KMS-11 (cell line): ENCODE data around the gene BLACAT1.

Experiments
- H2AFZ ChIP-seq: fragments of 200-600 bp; sonication (generic); 2 replicates; pipeline ENCODE4 v1.6.1; 2016; ENCODE audit warnings: antibody characterized with exemption, mixed run types, low read depth
- H3K27ac ChIP-seq: fragments of 200-600 bp; sonication (generic); 2 replicates; pipeline ENCODE4 v1.6.1; 2016; ENCODE audit warnings: mild to moderate bottlenecking, mixed run types
- H3K27me3 ChIP-seq: fragments of 200-600 bp; sonication (generic); 2 replicates; pipeline ENCODE4 v1.6.1; 2017; ENCODE audit warnings: mild to moderate bottlenecking, low read depth, mixed run types, moderate library complexity; ENCODE audit not compliant: insufficient read depth
- H3K36me3 ChIP-seq: fragments of 200-600 bp; sonication (generic); 2 replicates; pipeline ENCODE4 v1.6.1; 2017; ENCODE audit warnings: mild to moderate bottlenecking, mixed run types; ENCODE audit not compliant: insufficient read depth
- H3K4me1 ChIP-seq: fragments of 200-600 bp; sonication (generic); 2 replicates; pipeline ENCODE4 v1.6.1; 2016; ENCODE audit warnings: mild to moderate bottlenecking, low read depth, mixed run types; ENCODE audit not compliant: poor library complexity, severe bottlenecking
- H3K4me2 ChIP-seq: fragments of 200-600 bp; sonication (generic); 2 replicates; pipeline ENCODE4 v1.7.0; 2016; ENCODE audit warnings: mild to moderate bottlenecking, mixed run types
- H3K4me3 ChIP-seq: fragments of 200-600 bp; sonication (generic); IDR thresholded peaks from 2 replicates; pipeline ENCODE4 v1.6.1; 2017; ENCODE audit warnings: low read depth, low read length, mixed read lengths; ENCODE audit not compliant: insufficient read depth
- H3K79me2 ChIP-seq: fragments of 200-600 bp; sonication (generic); 2 replicates; pipeline ENCODE4 v1.6.1; 2016; ENCODE audit warnings: low read depth, mixed run types; ENCODE audit not compliant: insufficient read depth
- H3K9ac ChIP-seq: fragments of 200-600 bp; sonication (generic); 2 replicates; pipeline ENCODE4 v1.6.1; 2016; ENCODE audit warnings: mild to moderate bottlenecking, mixed run types
- H4K20me1 ChIP-seq: fragments of 200-600 bp; sonication (generic); 2 replicates; pipeline ENCODE4 v1.6.1; 2016; ENCODE audit warnings: mild to moderate bottlenecking, mixed run types; ENCODE audit not compliant: insufficient read depth
- TF ChIP-seq, protein P1 (sequence below): fragments of 200-600 bp; sonication (generic); conservative IDR thresholded peaks from 2 replicates; pipeline ENCODE4 v1.6.1; 2017; ENCODE audit warnings: low read depth, mild to moderate bottlenecking, antibody characterized with exemption, low read length, moderate library complexity, mixed read lengths

BLACAT1 gene

DNA sequence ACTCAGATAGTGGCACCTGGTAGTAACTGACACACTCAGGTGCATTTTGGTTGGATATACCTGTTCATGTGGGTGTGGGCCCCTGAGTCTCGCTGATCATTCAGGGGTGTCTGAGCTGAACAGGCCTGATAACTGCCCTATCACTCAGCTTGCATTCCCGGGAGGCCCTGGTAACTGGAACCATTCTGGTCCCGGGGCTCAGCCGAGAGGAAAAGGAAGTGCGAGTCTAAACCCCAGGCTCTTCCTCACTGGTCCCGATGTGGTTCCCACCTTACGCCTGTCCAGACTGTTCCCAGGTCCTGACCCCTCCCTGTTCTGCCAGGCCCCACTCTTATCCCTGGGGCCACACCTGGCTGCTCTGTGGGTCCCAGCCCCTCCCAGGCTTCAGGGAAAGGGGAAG lies 36.9 kb upstream of the BLACAT1 start:
- Histone ChIP-seq H3K79me2 (no peaks in the 10 kb centered on the region), H3K4me3 (no peak overlapping the region), H3K4me2 (no peak overlapping the region), H3K36me3 (no peaks in the 10 kb centered on the region), H3K4me1 (peaks cover 9% of the 10 kb centered on the region), H2AFZ (no peak overlapping the region), H3K27ac (no peak overlapping the region), H3K9ac (no peak overlapping the region), H4K20me1 (no peaks in the 10 kb centered on the region), H3K27me3 (no peaks in the 10 kb centered on the region; the same call in 1 of the 2 replicates)
- TF ChIP-seq, protein P1, sequence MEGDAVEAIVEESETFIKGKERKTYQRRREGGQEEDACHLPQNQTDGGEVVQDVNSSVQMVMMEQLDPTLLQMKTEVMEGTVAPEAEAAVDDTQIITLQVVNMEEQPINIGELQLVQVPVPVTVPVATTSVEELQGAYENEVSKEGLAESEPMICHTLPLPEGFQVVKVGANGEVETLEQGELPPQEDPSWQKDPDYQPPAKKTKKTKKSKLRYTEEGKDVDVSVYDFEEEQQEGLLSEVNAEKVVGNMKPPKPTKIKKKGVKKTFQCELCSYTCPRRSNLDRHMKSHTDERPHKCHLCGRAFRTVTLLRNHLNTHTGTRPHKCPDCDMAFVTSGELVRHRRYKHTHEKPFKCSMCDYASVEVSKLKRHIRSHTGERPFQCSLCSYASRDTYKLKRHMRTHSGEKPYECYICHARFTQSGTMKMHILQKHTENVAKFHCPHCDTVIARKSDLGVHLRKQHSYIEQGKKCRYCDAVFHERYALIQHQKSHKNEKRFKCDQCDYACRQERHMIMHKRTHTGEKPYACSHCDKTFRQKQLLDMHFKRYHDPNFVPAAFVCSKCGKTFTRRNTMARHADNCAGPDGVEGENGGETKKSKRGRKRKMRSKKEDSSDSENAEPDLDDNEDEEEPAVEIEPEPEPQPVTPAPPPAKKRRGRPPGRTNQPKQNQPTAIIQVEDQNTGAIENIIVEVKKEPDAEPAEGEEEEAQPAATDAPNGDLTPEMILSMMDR, result no peak

- Histone ChIP-seq H3K4me1 (peaks cover 9% of the 10 kb centered on the region), H3K79me2 (no peaks in the 10 kb centered on the region), H4K20me1 (no peaks in the 10 kb centered on the region), H3K27ac (no peak overlapping the region), H3K4me2 (no peak overlapping the region), H2AFZ (no peak overlapping the region), H3K4me3 (no peak overlapping the region), H3K27me3 (no peaks in the 10 kb centered on the region; the same call in 1 of the 2 replicates), H3K36me3 (no peaks in the 10 kb centered on the region), H3K9ac (no peak overlapping the region)
- TF ChIP-seq, protein P1, result no peak
Observed at GRCh38 chr1:205492201-205492667, 36.4 kb upstream of the BLACAT1 start.

- Histone ChIP-seq H3K4me3 (no peak overlapping the region), H2AFZ (no peak overlapping the region), H3K4me1 (peaks cover 9% of the 10 kb centered on the region), H3K27ac (no peak overlapping the region), H3K27me3 (no peaks in the 10 kb centered on the region; the same call in 1 of the 2 replicates), H3K79me2 (no peaks in the 10 kb centered on the region), H3K4me2 (no peak overlapping the region), H3K36me3 (no peaks in the 10 kb centered on the region), H3K9ac (no peak overlapping the region), H4K20me1 (no peaks in the 10 kb centered on the region)
- TF ChIP-seq, protein P1, result no peak
Observed at GRCh38 chr1:205491794-205492193, 35.9 kb upstream of the BLACAT1 start.

DNA sequence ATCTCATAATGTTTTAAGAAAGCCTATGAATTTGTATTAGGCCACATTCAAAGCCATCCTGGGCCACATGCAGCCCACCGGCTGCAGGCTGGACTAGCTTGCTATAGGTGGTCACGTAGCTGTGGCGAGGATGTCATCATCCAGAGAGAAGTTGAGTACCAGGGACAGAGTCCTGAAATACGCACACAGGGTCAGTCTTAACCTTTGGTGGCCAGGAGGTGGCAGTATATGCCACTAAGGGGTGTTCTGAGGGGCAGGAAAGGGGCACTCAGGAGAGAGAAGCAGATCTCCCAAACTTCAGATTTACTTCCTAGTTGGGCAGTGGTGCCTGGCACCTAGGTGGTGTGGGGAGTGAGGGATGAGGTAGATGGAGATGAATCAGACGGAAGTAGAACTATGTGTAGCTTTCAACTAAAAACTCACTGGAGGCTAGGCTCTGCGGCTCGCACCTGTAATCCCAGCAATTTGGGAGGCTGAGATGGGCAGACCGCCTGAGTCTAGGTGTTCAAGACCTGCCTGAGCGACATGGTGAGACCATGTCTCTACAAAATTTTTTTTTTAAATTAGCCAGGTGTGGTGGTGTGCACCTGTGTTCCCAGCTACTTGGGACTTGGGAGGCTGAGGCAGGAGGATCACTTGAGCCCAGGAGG lies 32.4 kb upstream of the BLACAT1 start:
- H3K36me3 ChIP-seq, result no peaks in the 10 kb centered on the region
- no peak overlapping the region for H3K27ac ChIP-seq
- no peak overlapping the region for H2AFZ ChIP-seq
- TF ChIP-seq, protein P1, result peak; percentile 97
- H3K4me1 ChIP-seq, result peaks cover 11% of the 10 kb centered on the region
- no peaks in the 10 kb centered on the region; the same call in 1 of the 2 replicates for H3K27me3 ChIP-seq
- no peak overlapping the region for H3K4me3 ChIP-seq
- no peak overlapping the region for H3K4me2 ChIP-seq
- no peaks in the 10 kb centered on the region for H3K79me2 ChIP-seq
- H4K20me1 ChIP-seq, result no peaks in the 10 kb centered on the region
- H3K9ac ChIP-seq, result no peak overlapping the region
